ENCODE results near the gene AMMECR1.

DNA sequence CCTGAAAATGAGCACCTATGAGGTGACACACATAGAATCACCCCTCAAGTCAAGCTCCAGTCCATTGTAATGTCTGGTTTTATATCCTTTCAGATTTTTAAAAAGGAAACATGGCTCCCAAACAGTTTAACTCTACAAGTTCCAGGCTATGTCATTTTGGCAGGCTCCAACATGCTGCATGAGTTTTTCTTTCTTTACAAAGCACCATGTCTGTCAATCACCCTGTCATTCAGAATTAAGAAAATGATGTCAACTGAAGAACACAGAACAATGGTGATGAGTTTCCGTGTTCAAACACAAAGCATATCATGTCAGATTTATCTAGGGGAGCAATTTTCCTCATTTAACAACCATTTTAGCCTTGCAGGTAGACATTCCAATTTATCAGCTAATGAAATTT lies 106.5 kb downstream of the AMMECR1 start:
- no peak for TF ChIP-seq POLR2A (IDR thresholded peaks at IDR 0.05; ENCODE audit: low read depth)
- TF ChIP-seq, protein P1, sequence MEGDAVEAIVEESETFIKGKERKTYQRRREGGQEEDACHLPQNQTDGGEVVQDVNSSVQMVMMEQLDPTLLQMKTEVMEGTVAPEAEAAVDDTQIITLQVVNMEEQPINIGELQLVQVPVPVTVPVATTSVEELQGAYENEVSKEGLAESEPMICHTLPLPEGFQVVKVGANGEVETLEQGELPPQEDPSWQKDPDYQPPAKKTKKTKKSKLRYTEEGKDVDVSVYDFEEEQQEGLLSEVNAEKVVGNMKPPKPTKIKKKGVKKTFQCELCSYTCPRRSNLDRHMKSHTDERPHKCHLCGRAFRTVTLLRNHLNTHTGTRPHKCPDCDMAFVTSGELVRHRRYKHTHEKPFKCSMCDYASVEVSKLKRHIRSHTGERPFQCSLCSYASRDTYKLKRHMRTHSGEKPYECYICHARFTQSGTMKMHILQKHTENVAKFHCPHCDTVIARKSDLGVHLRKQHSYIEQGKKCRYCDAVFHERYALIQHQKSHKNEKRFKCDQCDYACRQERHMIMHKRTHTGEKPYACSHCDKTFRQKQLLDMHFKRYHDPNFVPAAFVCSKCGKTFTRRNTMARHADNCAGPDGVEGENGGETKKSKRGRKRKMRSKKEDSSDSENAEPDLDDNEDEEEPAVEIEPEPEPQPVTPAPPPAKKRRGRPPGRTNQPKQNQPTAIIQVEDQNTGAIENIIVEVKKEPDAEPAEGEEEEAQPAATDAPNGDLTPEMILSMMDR (IDR thresholded peaks at IDR 0.05) = no peak
